HG02798 (cell line): ENCODE measurements around the gene CREB5.
A peak's percentile ranks its signal among the peaks of the same experiment; 100 is the strongest.

Source experiments
- ATAC-seq: cut with Tn5 transposase; IDR thresholded peaks from one replicate; pipeline ENCODE4 v1.9.1; 2021; ENCODE audit warnings: mild to moderate bottlenecking; ENCODE audit not compliant: unreplicated experiment, poor library complexity

CREB5 gene

DNA sequence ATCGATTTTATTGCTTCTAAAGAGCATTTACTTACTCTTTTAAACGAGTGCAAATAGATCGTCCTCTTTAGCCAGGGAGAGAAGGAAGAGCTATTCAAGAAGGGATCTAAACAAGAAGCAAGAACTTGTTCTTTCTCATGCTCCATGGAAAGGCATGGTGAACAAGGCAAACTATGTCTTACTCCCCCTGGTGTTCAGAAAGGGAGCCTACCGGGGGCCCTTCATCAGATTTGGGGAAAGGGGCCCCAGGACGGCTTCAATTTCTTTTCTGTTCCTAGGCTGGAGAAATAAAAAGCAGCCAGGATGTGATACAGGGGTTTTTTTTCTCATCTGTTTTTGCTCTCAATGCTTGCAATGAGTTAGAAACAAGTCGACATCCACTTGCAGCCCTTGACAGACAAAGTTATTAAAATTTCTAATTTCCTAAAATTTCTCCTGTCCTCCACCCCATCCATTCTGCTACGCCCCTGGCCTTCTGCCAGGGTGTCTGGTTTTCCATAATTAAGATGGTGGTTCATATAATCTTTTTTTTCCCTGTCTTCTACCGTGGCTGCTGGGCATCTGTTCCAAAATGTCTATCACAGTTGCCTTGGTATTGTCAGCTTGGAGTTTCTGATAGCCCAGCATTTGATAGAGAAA is 214.4 kb downstream of the CREB5 start:
- peak; percentile 61 for ATAC-seq

DNA sequence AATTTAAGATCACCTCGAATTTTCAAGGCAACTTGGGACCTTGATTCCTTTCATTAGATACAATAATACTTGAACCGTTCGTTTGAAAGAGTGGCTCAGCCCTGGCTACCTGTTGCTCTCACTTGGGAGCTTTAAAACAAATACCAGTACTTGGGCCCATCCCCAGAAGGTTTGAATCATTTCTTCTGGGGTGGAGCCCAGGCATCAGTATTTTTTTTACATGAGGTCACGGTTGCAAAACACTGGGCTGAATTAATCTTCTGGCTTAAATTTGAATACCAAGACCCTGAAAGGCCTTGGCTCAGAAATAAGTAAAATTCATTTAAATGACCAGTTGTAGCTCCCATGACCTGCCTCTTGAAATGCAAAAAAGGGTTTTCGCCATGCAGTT is 214.9 kb downstream of the CREB5 start:
- no peak for ATAC-seq

DNA sequence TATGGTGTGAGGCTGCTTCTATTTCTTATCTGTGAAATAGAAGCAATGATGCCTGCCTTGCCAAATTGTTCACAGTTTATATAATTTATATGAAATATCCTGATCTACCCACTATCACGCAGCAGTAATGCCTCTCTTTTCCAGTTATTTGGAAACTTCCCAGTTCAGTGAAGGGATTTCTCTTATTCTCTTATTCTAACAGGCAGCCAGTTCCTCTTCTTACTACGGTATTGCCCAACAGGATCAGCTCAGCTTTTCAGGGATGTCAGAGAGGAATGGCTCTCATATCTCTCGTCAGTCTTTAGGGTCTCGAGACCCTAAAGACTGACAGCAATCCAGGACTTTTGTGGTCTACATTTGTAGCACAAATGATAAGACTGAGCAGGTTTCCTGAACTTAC is 215.6 kb downstream of the CREB5 start:
- ATAC-seq: no peak

DNA sequence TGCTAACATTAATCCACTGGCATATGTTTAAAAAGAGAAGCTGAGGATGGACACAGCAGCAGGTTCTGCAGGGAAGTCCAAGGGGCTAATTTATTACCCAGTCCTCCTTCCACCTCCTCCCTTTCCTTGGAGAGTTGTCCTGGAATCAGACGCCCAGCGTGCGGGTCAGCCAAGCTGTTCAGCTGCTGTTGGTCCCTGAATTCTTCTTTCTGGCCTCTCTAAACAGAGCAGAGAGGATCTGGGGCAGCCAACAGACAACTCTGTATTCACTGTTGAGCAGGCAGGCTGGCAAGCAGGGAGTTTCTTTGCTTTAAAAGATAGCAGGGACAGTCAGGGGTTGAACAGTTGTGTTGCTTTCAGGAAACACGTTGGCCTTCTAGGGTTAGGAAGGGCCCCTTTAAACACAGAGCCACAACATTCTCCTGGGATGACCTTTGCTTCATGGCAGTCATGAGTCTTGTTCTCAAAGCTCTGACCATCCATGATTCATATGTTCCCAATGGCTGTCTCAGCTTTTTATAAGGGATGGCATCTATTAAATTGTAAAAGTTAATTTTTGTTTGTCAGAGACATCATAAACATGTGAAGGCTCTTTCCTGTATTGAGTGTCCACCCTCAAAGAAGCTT is 217.0 kb downstream of the CREB5 start:
- no peak for ATAC-seq

DNA sequence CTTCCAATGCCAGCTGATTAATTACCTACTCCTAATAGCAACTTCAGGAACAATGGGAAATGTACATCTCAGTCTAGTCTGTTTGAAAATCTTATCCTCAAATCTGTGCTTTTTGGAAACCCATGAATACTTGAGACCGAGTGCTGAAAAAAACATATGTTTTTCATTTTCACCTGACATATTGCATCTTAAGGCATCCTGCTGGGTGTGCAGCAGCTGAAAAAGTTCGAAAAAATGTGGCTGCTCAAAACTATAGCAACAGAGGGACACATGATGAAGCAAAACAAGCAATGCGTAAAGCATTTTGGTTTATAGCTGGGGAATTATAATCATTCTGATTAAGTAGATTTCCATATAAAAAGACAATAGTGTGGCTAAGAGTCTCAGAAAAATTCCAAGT is 218.0 kb downstream of the CREB5 start:
- ATAC-seq: no peak

DNA sequence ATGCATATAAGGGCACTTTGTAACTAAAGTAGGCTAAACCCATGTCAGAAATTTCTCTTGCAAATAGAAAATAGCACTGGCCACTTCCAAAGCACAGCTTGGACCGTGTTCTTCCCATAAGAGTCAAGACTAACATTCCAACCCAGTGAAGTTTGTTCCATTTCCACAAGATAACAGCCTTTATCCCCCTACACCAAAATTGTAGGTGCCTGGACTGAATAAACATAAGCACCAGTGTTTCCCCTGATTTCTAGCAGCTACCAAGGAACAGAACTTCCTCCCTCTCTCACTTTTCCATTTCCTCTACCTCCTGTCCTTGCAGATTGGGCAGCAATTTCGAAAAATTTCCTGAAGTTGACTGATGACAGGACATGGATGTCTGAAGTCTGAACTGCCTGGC is 219.7 kb downstream of the CREB5 start:
- no peak for ATAC-seq

DNA sequence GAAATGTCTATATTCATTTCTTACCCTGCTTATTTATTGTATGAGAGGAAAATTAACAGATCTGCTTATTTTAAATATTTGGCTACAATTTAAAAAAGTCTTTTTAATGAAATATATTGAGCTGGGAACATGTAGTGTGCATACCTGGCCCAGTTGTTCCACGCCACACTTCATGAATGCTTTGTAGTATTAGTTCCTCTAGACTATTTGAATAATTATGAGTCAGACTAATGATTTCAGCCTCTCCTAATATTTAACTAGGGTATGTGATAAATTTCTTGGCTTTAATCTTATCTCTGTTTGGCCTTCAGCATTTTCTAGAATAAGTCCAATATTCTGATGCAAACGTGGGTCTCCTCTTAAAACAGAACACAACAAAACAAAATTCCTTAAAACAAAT is 226.6 kb downstream of the CREB5 start:
- ATAC-seq: no peak

DNA sequence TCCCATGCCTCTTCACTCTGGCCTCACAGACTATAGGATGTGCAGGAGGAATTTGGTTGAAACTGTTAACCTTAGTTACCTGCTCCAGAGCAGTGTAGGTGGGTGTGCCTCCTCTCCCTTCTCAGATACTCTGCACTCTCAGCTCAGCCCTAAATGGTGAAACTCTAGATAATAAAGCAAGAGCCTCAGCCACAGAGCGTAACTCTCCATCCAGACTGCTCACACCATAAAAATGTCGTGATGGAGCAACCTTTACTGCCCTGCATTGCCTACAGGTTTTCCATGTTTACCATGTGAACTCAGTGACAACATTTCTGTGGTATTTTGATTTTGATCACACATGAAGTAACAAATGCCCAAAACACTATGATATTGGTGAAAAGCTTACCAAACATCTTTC is 227.7 kb downstream of the CREB5 start:
- no peak for ATAC-seq

DNA sequence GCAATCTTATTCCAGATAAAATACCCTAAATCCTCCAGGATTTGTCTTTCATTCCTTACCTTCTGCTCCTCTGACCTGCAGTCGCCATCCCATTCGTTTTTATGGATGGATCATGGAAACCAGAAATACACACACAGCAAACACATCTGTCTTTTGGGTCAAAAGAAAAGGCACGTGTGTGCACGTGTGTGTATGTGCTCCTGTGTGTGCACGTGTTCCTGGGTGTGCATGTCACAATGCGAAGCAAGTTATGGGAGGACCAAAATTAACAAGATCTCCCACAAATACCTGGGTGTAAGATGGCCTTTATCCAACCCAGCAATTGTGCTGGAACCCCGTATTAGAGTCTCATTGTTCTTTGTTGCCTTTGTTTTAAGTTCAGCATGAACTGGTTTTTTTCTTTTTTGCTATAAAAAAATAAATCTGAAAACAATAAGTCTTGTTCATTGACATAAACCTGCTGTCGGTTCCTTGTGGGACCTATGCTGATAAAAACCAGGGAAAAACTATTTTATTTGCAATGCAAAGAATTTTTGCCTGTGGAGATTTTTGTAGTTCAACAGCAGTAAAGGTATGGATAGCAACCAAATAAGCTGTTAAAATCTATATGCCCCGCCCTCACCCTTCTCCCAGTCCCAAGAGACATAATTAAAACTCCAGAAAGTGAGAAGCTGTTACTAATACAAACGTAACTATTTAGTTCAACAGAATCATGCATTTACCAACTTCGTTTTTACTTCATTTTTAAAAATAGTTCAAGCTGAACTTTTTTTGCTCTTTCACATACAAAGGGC is 229.6 kb downstream of the CREB5 start:
- ATAC-seq: no peak

DNA sequence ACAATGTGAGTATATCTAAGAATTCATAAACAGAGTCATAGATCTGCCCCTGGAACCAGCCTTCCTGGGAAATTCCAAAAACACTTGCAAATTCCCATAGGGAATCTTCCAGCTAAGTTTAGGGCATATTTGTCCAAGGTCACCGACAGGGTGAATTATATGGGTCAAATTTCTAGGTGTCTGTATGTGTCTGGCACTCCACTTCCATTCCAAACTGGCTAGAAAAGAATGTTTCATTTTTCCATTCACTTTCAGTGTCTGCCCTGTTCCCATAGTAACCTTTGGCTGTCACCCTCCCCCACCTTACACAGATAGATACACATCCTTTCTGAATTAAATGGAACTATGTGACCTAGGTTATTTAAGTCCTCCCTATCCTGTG is 230.9 kb downstream of the CREB5 start:
- ATAC-seq: no peak

DNA sequence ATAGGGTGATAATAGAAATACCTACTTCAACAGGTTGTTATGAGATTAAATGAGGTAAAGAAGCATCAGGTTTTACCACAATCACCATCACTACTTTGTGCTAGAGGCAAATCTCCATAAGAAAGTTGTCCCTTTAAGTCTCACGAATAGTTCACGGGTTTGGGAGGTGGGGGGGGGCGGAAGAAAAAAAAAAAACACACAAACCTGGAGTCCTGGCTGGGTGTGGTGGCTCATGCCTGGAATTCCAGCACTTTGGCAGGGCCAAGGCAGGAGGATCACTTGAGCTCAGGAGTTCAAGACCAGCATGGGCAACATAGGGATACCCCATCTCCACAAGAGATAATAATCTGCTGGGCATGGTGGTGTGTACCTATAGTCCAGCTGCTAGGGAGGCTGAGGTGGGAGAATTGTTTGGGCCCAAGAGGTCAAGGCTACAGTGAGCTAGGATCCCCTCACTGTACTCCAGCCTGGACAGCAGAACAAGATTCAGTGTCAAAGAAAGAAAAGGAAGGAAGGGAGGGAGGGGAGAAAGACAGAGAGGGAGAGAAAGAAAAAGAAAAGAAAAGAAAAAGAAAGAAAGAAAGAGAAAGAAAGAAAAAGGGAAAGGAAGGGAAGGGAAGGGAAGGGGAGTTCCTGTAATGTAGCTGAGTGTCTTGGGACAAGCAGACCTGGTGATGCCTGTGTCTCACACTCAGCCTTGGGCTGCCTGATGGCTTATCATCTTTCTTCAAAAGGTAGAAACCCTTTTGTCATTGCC is 231.4 kb downstream of the CREB5 start:
- ATAC-seq: no peak

DNA sequence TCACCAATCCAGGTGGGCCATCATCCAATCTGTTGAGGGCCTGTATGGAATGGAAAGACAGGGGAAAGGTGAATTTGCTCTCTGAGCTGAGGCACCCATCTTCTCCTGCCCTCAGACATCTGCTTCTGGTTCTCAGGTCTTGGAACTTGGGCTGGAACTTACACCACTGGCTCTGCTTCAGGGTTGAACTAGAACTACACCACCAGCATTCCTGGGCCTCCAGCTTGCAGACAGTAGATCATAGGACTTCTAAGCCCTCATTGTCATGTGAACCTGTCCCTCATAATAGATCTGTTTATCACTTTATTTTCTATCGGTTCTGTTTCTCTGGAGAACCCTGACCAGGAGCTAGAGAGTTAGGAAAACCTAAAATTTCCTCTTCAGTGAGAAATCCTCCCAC is 233.5 kb downstream of the CREB5 start:
- ATAC-seq: no peak

DNA sequence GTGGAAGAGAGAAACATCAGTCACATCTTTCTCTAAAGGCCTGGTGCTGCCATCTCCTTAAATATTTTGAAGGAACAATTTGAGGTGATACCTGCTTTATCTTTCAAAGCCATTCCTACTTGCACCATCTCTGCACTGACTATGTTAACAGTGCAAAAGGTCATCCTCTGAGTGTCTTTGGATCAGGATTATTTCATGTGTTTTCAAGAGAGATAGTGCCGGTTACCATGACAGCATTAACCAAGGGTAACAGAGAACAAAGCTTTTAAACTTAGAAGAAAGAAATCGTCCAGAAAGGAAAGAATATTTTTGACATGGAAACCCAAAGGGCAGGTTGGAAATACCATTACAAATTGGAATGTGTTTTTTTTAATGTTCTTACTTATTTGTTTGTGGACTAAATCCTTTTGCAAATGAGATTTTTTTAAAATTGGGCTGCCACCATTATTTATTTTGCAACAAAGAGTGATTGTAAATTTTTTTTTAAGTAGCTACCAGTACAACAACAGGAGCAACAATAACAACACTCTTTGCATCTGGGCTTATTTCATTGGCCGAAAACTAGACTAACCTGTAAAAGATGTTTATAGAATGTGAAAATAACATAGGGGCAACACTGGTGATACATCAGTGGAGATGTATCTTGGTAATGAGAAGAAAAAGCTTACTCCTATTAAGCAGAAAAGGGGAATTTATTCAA is 234.2 kb downstream of the CREB5 start:
- no peak for ATAC-seq

DNA sequence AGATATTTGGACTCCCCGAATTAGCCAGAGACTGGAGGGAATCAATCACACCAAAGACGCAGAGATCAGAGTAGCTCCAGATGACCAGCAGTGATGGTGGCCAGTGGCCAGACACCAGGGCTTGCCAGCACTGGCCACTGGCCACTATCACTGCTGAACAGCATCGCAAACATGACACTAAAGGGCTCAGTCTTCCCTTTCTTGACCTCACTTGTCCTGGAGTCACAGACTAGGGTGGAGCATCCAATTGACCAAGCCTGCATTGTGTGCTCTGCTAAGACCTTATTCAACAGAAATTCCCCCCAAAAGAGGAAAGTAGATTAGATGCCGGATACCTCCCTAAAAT is 234.7 kb downstream of the CREB5 start:
- no peak for ATAC-seq

DNA sequence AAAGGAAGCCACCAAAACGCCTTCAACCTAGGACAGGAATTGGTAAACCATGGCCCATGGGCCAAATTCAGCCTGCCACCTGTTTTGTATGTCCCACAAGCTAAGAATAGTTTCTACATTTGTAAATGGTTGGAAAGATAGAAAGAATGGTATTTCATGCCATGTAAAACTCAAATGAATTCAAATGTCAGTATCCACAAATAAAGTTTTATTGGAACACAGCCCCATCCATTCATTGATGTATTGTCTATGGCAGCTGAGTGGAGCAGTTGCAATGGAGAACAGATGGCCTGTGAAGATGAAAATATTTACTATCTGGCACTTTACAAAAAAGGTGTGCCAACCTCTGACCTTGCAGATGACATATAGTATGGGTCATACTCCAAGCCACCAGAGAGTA is 236.9 kb downstream of the CREB5 start:
- no peak for ATAC-seq

DNA sequence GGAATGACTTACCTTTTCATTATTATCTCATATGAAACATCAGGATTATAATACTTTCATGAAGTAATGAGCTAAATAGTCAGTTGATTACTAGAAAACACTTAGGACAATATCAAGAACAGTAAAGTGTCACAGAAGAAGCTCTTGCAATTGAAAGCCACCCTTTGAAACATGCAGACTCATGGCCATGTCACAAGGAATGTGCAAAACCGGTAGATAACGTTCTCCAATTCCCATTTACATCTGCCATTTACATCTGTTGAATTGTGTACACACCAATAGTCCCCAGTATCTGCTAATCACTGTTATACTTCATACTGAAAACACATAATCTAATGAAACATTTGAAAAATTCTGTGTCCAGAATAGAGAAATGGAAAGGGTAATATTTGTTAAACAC is 237.5 kb downstream of the CREB5 start:
- ATAC-seq: no peak

DNA sequence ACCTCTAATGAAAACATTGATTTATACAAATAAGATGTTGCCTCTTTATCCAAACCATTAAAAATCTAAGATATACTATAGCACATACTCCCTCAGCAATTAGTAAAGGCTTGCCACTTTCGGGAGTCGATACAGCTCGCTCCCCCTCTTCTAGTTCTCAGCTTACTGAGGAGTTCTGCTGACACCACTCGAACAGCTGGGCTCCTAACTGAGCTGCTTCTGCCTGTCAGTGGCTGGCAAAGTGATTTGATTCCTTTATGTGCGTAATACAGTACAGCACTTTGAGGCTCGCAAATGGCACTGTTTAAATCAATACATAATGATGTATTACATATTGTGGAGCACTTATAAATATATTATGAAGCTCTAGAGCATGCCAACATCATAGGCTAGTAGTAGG is 241.8 kb downstream of the CREB5 start:
- no peak for ATAC-seq

DNA sequence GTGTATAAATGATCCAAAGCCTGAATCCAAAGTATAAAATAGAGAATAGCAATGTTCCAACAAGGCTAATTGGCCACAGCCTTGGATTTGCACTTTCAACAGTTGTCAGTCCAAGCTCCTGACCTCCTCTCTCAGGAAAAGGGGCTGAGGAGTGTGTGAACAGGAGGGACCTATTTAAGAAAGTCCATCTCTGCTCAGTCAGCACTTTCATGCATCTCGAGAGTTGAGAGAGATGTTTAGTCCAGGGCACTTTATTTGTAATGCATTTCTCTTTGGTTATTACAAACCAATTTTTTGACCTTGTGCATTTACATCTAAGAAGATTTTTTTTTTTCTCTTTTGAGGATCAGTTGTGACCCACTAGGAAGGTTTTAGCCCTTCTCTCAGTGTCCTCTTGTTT is 244.2 kb downstream of the CREB5 start:
- ATAC-seq: no peak

DNA sequence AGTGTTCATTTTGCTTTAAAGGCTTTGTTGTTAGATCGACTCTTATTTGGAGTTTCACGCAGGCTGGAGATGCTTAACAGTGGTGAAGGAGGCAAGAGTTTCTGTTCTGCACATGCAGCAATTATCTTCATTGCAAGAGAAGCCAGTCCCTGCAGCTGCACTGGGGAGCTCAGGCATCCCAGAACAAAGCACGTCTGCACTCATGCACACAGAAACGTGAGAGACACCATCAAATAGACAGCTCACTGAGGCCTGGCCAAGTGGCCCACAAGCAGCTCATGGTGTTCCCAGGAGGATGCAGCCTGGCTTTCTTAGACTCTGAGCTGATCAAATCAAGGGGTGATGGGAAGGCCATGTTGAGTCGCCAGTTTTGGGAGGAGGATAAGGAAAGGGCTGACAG is 246.1 kb downstream of the CREB5 start:
- ATAC-seq: no peak

DNA sequence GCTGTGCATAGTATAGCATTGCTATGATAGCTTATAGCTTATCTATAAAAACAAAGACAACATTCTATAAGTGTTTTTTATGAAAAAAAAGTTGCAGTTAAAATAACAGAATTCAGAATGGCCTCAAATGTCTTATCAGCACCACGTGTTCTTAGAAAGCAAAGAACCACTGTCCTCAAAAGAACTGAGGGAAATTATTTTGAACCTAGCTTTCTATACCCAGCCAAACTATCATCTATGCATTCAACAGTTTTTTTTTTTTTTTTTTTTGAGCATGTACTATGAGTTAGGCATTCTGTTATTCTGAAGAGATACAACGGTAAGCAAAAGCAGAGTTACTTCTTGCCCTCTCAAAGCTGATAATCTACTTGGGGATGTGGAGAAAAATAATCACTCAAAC is 247.8 kb downstream of the CREB5 start:
- no peak for ATAC-seq
